OCI-LY7 (cell line): ENCODE measurements around the gene RPP25L. TPM values are rescaled to one million over a fixed set of nuclear protein-coding genes. Genes with fewer than 3 reads are reported as not detected.

Source experiments
- BruUV-seq: library from RNA; stranded (reverse); fragments of 400-500 nt; replicated peaks from 2 replicates; lab custom pipeline; 2021; lab: Mats Ljungman, UMichigan
- CTCF ChIA-PET: fragments of 300-600 bp; sonication (Branson Sonifier 250); formaldehyde crosslinking; loops from one replicate; lab custom pipeline; 2022; ENCODE audit warnings: antibody characterized with exemption; ENCODE audit not compliant: unreplicated experiment; lab: Charles Lee
- POLR2A ChIA-PET: fragments of 300-600 bp; sonication (Branson Sonifier 250); formaldehyde crosslinking; loops from one replicate; lab custom pipeline; 2022; ENCODE audit warnings: antibody characterized with exemption; lab: Charles Lee
- DNase-seq: peaks from one replicate; pipeline ENCODE4 v3.0.0-alpha.2; 2015; ENCODE audit warnings: low spot score
- H2AFZ ChIP-seq: fragments of 200-600 bp; sonication (generic), shearing (Covaris generic); 2 replicates; pipeline ENCODE4 v1.6.1; 2014; ENCODE audit warnings: mild to moderate bottlenecking, antibody characterized with exemption, low read length, moderate library complexity
- H3K27ac ChIP-seq: fragments of 200-600 bp; sonication (generic); 2 replicates; pipeline ENCODE4 v1.5.1; 2014; ENCODE audit warnings: mixed run types, low read depth, mild to moderate bottlenecking, moderate library complexity, low read length, inconsistent platforms; ENCODE audit not compliant: poor library complexity, severe bottlenecking
- H3K36me3 ChIP-seq: fragments of 200-600 bp; sonication (generic); 2 replicates; pipeline ENCODE4 v1.6.1; 2014; ENCODE audit warnings: mild to moderate bottlenecking, antibody characterized with exemption, low read length, moderate library complexity, mixed read lengths; ENCODE audit not compliant: insufficient read depth
- H3K4me1 ChIP-seq: fragments of 200-600 bp; sonication (generic); 2 replicates; pipeline ENCODE4 v1.5.1; 2014; ENCODE audit warnings: mild to moderate bottlenecking, low read length; ENCODE audit not compliant: insufficient read depth, poor library complexity, severe bottlenecking
- H3K4me2 ChIP-seq: fragments of 200-600 bp; sonication (generic); 2 replicates; pipeline ENCODE4 v1.6.1; 2014; ENCODE audit warnings: mild to moderate bottlenecking, low read length
- H3K4me3 ChIP-seq: fragments of 200-600 bp; sonication (generic); 2 replicates; pipeline ENCODE4 v1.5.1; 2014; ENCODE audit warnings: mild to moderate bottlenecking, low read depth, low read length; ENCODE audit not compliant: poor library complexity, severe bottlenecking
- H3K79me2 ChIP-seq: fragments of 200-600 bp; sonication (generic); 2 replicates; pipeline ENCODE4 v1.6.1; 2016; ENCODE audit warnings: low read depth, mild to moderate bottlenecking, low read length, moderate library complexity, mixed read lengths; ENCODE audit not compliant: insufficient read depth
- H3K9me2 ChIP-seq: fragments of 200-600 bp; sonication (generic); 2 replicates; pipeline ENCODE4 v1.6.1; 2016; ENCODE audit warnings: mild to moderate bottlenecking, low read length, mixed read lengths; ENCODE audit not compliant: insufficient read depth
- H3K9me3 ChIP-seq: fragments of 200-600 bp; sonication (generic); 2 replicates; pipeline ENCODE4 v1.6.1; 2014; ENCODE audit warnings: mild to moderate bottlenecking, mixed run types, low read length, mixed read lengths
- H4K20me1 ChIP-seq: fragments of 200-600 bp; sonication (generic); 2 replicates; pipeline ENCODE4 v1.6.1; 2014; ENCODE audit warnings: mild to moderate bottlenecking, antibody characterized with exemption, low read length, moderate library complexity, mixed read lengths; ENCODE audit not compliant: insufficient read depth
- CTCF ChIP-seq: fragments of 200-600 bp; sonication (generic); conservative IDR thresholded peaks from 2 replicates; pipeline ENCODE4 v1.5.1; 2014; ENCODE audit warnings: mild to moderate bottlenecking, antibody characterized with exemption, low read length, moderate library complexity, mixed read lengths
- EZH2phosphoT487 ChIP-seq: fragments of 200-600 bp; sonication (generic); IDR thresholded peaks from 2 replicates; pipeline ENCODE4 v1.6.1; 2018; ENCODE audit warnings: low read depth, borderline replicate concordance, mild to moderate bottlenecking, mixed run types, antibody characterized with exemption, low read length, moderate library complexity, mixed read lengths
- intact Hi-C: fragments of 100-400 bp; cut with micrococcal nuclease; formaldehyde crosslinking; loops from one replicate; pipeline ENCODE4 v1.10.0; 2022; ENCODE audit not compliant: unreplicated experiment
- total RNA-seq, 2 experiments: library from RNA; depleted of rRNA in 1 of 2; stranded (reverse); fragments of >200 nt in 1 of 2; shearing (Covaris generic) in 1 of 2; gene quantifications; 2 replicates each; pipeline ENCODE4 v1.2.3, GENCODE V29; 2014 to 2022

Gene RPP25L
- total RNA-seq, 2 experiments from 2014 or later = 33.7 to 40.3 TPM

- Histone ChIP-seq H4K20me1 (no peaks in the 10 kb centered on the region), H3K36me3 (no peaks in the 10 kb centered on the region), H2AFZ (no peak overlapping the region), H3K9me2 (no peaks in the 10 kb centered on the region), H3K4me1 (no peaks in the 10 kb centered on the region), H3K79me2 (no peaks in the 10 kb centered on the region), H3K27ac (no peak overlapping the region), H3K4me2 (no peak overlapping the region), H3K9me3 (peaks cover 9% of the 10 kb centered on the region; the same call in 1 of the 2 replicates), H3K4me3 (no peak overlapping the region)
- intact Hi-C loops = no loop called here
- TF ChIP-seq CTCF (no peak), EZH2phosphoT487 (no peak)
- BruUV-seq = no TSS peak
- no peak for DNase-seq
- CTCF ChIA-PET = no interaction called here
- POLR2A ChIA-PET = no interaction called here
Measured at GRCh38 chr9:34566322-34566721, 45.6 kb downstream of the RPP25L start.

GRCh38 chr9:34565856-34566255 is 46.0 kb downstream of the RPP25L start:
- H3K4me1 ChIP-seq = no peaks in the 10 kb centered on the region
- H3K9me2 ChIP-seq = no peaks in the 10 kb centered on the region
- no TSS peak for BruUV-seq
- no peaks in the 10 kb centered on the region for H4K20me1 ChIP-seq
- no peak for DNase-seq
- no peak for TF ChIP-seq CTCF
- TF ChIP-seq EZH2phosphoT487 = no peak
- H3K79me2 ChIP-seq = no peaks in the 10 kb centered on the region
- ChIA-PET CTCF (no interaction called here), POLR2A (no interaction called here)
- H3K9me3 ChIP-seq = peaks cover 9% of the 10 kb centered on the region; the same call in 1 of the 2 replicates
- no peaks in the 10 kb centered on the region for H3K36me3 ChIP-seq
- H3K4me3 ChIP-seq = no peak overlapping the region
- no peak overlapping the region for H3K4me2 ChIP-seq
- H3K27ac ChIP-seq = no peak overlapping the region
- no peak overlapping the region for H2AFZ ChIP-seq
- intact Hi-C loops = no loop called here

- no peaks in the 10 kb centered on the region for H3K79me2 ChIP-seq
- H3K9me3 ChIP-seq = peaks cover 9% of the 10 kb centered on the region; the same call in 1 of the 2 replicates
- intact Hi-C loops = no loop called here
- no peak overlapping the region for H2AFZ ChIP-seq
- no peaks in the 10 kb centered on the region for H3K4me1 ChIP-seq
- H3K27ac ChIP-seq = no peak overlapping the region
- DNase-seq = no peak
- H3K4me2 ChIP-seq = no peak overlapping the region
- TF ChIP-seq EZH2phosphoT487 = no peak
- no peak for TF ChIP-seq CTCF
- no TSS peak for BruUV-seq
- ChIA-PET CTCF (no interaction called here), POLR2A (no interaction called here)
- H3K4me3 ChIP-seq = no peak overlapping the region
- no peaks in the 10 kb centered on the region for H4K20me1 ChIP-seq
- no peaks in the 10 kb centered on the region for H3K9me2 ChIP-seq
- no peaks in the 10 kb centered on the region for H3K36me3 ChIP-seq
Measured at GRCh38 chr9:34564617-34565016, 47.3 kb downstream of the RPP25L start.
